ENCODE measurements around the gene AGMO. TPM values are rescaled to one million over a fixed set of nuclear protein-coding genes. Genes with fewer than 3 reads are reported as not detected.

The AGMO gene
- total and polyA plus RNA-seq, 4 donors: 21.6 to 46.6 (median 31.6) TPM

GRCh38 chr7:15178065-15178464, 383.8 kb downstream of the AGMO start:
- Histone ChIP-seq H3K36me3 (ENCODE audit: control insufficient read depth in 4 of 4, insufficient read depth in 3 of 4, low read depth in 1 of 4, low read length in 3 of 4) (no peaks in the 10 kb centered on the region), H3K4me1 (ENCODE audit: control insufficient read depth in 4 of 4, insufficient read depth in 4 of 4, low read length in 3 of 4) (no peaks in the 10 kb centered on the region), H3K27ac (ENCODE audit: low read depth in 1 of 2, low read length in 2 of 2) (no peak overlapping the region), H3K27me3 (ENCODE audit: control insufficient read depth in 4 of 4, insufficient read depth in 4 of 4, low read length in 3 of 4) (no peaks in the 10 kb centered on the region), H3K9ac (ENCODE audit: low read depth in 1 of 2, low read length in 2 of 2) (no peak overlapping the region), H3K9me3 (ENCODE audit: control insufficient read depth in 4 of 4, low read length in 3 of 4) (no peaks in the 10 kb centered on the region), H3K4me3 (ENCODE audit: low read depth in 1 of 3, low read length in 3 of 3) (no peak overlapping the region)
- TF ChIP-seq NR2F2 (IDR thresholded peaks at IDR 0.05) (no peak), ATF3 (IDR thresholded peaks at IDR 0.05) (no peak), SP1 (IDR thresholded peaks at IDR 0.05) (no peak), HNF4A (conservative IDR thresholded peaks at IDR 0.05) (no peak), YY1 (IDR thresholded peaks at IDR 0.05) (no peak), TAF1 (conservative IDR thresholded peaks at IDR 0.05) (no peak), CTCF (IDR thresholded peaks at IDR 0.05; ENCODE audit: low read depth, low read length, missing input control) (no peak), FOXA1 (IDR thresholded peaks at IDR 0.05) (no peak), JUND (IDR thresholded peaks at IDR 0.05) (no peak), RAD21 (IDR thresholded peaks at IDR 0.05) (no peak), REST (IDR thresholded peaks at IDR 0.05) (no peak), FOXA2 (IDR thresholded peaks at IDR 0.05) (no peak)
- TF ChIP-seq, protein P1, sequence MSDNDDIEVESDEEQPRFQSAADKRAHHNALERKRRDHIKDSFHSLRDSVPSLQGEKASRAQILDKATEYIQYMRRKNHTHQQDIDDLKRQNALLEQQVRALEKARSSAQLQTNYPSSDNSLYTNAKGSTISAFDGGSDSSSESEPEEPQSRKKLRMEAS (IDR thresholded peaks at IDR 0.05): no peak
- 97% methylated on average over 1 of the region's 1 CpG for WGBS
- DNase-seq (ENCODE audit: low spot score): no peak

DNA sequence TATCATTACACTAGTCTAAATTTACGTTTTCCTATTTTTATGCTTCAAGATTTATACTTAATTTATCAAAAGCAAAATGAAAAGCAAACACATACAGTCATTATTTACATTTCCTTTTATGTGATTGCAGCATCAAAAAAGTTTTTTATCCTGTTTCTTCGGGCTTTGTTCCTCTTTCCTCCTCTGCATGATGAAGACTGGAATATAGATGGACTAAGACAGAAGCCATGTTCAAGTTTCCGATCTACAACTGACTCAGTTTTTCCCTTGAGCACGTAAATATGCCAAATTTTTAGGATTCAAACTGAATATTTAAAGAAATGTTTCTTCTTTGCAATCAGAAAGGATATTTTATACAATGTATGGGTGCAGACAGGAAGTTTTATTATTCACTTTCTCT, 385.7 kb downstream of the AGMO start:
- H3K9ac ChIP-seq (ENCODE audit: low read depth in 1 of 2, low read length in 2 of 2): no peak overlapping the region
- WGBS: 83% methylated on average over 4 of the region's 4 CpGs
- DNase-seq (ENCODE audit: low spot score): no peak
- no peaks in the 10 kb centered on the region for H3K36me3 ChIP-seq (ENCODE audit: control insufficient read depth in 4 of 4, insufficient read depth in 3 of 4, low read depth in 1 of 4, low read length in 3 of 4)
- no peaks in the 10 kb centered on the region for H3K4me1 ChIP-seq (ENCODE audit: control insufficient read depth in 4 of 4, insufficient read depth in 4 of 4, low read length in 3 of 4)
- no peaks in the 10 kb centered on the region for H3K27me3 ChIP-seq (ENCODE audit: control insufficient read depth in 4 of 4, insufficient read depth in 4 of 4, low read length in 3 of 4)
- H3K27ac ChIP-seq (ENCODE audit: low read depth in 1 of 2, low read length in 2 of 2): no peak overlapping the region
- no peaks in the 10 kb centered on the region for H3K9me3 ChIP-seq (ENCODE audit: control insufficient read depth in 4 of 4, low read length in 3 of 4)
- H3K4me3 ChIP-seq (ENCODE audit: low read depth in 1 of 3, low read length in 3 of 3): no peak overlapping the region
- TF ChIP-seq FOXA2 (IDR thresholded peaks at IDR 0.05): no peak
- no peak for TF ChIP-seq GABPA (IDR thresholded peaks at IDR 0.05 in 1 of 2, conservative IDR thresholded peaks at IDR 0.05 in 1 of 2)
- TF ChIP-seq FOXA1 (IDR thresholded peaks at IDR 0.05): no peak
- TF ChIP-seq RAD21 (IDR thresholded peaks at IDR 0.05): no peak
- no peak for TF ChIP-seq HNF4G (IDR thresholded peaks at IDR 0.05)
- no peak for TF ChIP-seq EGR1 (IDR thresholded peaks at IDR 0.05; ENCODE audit: low read depth in 2 of 2)
- no peak for TF ChIP-seq RXRA (IDR thresholded peaks at IDR 0.05)
- TF ChIP-seq SP1 (IDR thresholded peaks at IDR 0.05): no peak
- TF ChIP-seq ATF3 (IDR thresholded peaks at IDR 0.05): no peak
- no peak for TF ChIP-seq ZBTB33 (IDR thresholded peaks at IDR 0.05)
- TF ChIP-seq CTCF (IDR thresholded peaks at IDR 0.05; ENCODE audit: low read depth, low read length, missing input control): no peak
- no peak for TF ChIP-seq TAF1 (conservative IDR thresholded peaks at IDR 0.05)
- no peak for TF ChIP-seq JUND (IDR thresholded peaks at IDR 0.05)
- no peak for TF ChIP-seq HNF4A (conservative IDR thresholded peaks at IDR 0.05)
- no peak for TF ChIP-seq NR2F2 (IDR thresholded peaks at IDR 0.05)
- no peak for TF ChIP-seq YY1 (IDR thresholded peaks at IDR 0.05)
- TF ChIP-seq, protein P1 (IDR thresholded peaks at IDR 0.05): no peak

All from liver (tissue), 9 donors.